GM23338 (cell line): ENCODE data around the gene FRRS1L. TPM values are rescaled to one million over a fixed set of nuclear protein-coding genes. Genes with fewer than 3 reads are reported as not detected.

Experiments used
- ATAC-seq: fragments of 200-7000 bp; cut with Tn5 transposase; 3 replicates; pipeline ENCODE4 v1.9.1; 2020
- DNase-seq: peaks from one replicate; pipeline ENCODE4 v3.0.0-alpha.2; 2015; ENCODE audit warnings: low spot score
- H2AFZ ChIP-seq: fragments of 200-600 bp; sonication (generic); 2 replicates; pipeline ENCODE4 v1.8.0; 2016; ENCODE audit warnings: antibody characterized with exemption, mild to moderate bottlenecking, moderate library complexity
- H3F3A ChIP-seq: fragments of 200-600 bp; sonication (generic); replicated peaks from 2 replicates; pipeline ENCODE4 v1.8.0; 2017; ENCODE audit warnings: antibody characterized with exemption, mixed run types, low read depth
- H3K27ac ChIP-seq: fragments of 200-600 bp; sonication (generic); 2 replicates; pipeline ENCODE4 v1.6.1; 2016; ENCODE audit warnings: low read depth
- H3K27me3 ChIP-seq: fragments of 200-600 bp; sonication (generic); 2 replicates; pipeline ENCODE4 v1.8.0; 2016; ENCODE audit warnings: mild to moderate bottlenecking, mixed run types, moderate library complexity; ENCODE audit not compliant: insufficient read depth
- H3K36me3 ChIP-seq: fragments of 200-600 bp; sonication (generic); 2 replicates; pipeline ENCODE4 v1.8.0; 2016; ENCODE audit warnings: mild to moderate bottlenecking; ENCODE audit not compliant: insufficient read depth
- H3K4me1 ChIP-seq: fragments of 200-600 bp; sonication (generic); 2 replicates; pipeline ENCODE4 v1.8.0; 2016; ENCODE audit warnings: mild to moderate bottlenecking, moderate library complexity; ENCODE audit not compliant: insufficient read depth
- H3K4me2 ChIP-seq: fragments of 200-600 bp; sonication (generic); 2 replicates; pipeline ENCODE4 v1.7.1; 2017; ENCODE audit warnings: mixed run types
- H3K4me3 ChIP-seq: fragments of 200-600 bp; sonication (generic); 2 replicates; pipeline ENCODE4 v1.6.1; 2016; ENCODE audit warnings: mixed run types
- H3K79me2 ChIP-seq: fragments of 200-600 bp; sonication (generic); replicated peaks from 2 replicates; pipeline ENCODE4 v1.8.0; 2017; ENCODE audit warnings: mild to moderate bottlenecking; ENCODE audit not compliant: insufficient read depth
- H3K9me2 ChIP-seq: fragments of 200-600 bp; sonication (generic); 2 replicates; pipeline ENCODE4 v1.8.0; 2017; ENCODE audit not compliant: insufficient read depth
- H4K20me1 ChIP-seq: fragments of 200-600 bp; sonication (generic); replicated peaks from 2 replicates; pipeline ENCODE4 v1.8.0; 2017; ENCODE audit warnings: mild to moderate bottlenecking; ENCODE audit not compliant: insufficient read depth
- H3K27ac Mint-ChIP-seq: 2 replicates; pipeline ENCODE4 v1.8.0; 2020; ENCODE audit warnings: inconsistent platforms, mild to moderate bottlenecking, moderate library complexity, mixed read lengths
- H3K27me3 Mint-ChIP-seq: 3 replicates; pipeline ENCODE4 v1.8.0; 2022; ENCODE audit warnings: low read depth, mild to moderate bottlenecking, moderate library complexity, mixed read lengths, inconsistent platforms; ENCODE audit not compliant: insufficient read depth, poor library complexity
- H3K36me3 Mint-ChIP-seq: 3 replicates; pipeline ENCODE4 v1.8.0; 2021; ENCODE audit warnings: low read depth, mild to moderate bottlenecking, inconsistent platforms, moderate library complexity, mixed read lengths
- H3K4me1 Mint-ChIP-seq: 3 replicates; pipeline ENCODE4 v1.8.0; 2020; ENCODE audit warnings: mild to moderate bottlenecking, inconsistent platforms, mixed read lengths
- H3K4me3 Mint-ChIP-seq: 3 replicates; pipeline ENCODE4 v1.8.0; 2021; ENCODE audit warnings: moderate library complexity, mild to moderate bottlenecking, inconsistent platforms, mixed read lengths
- H3K9me3 Mint-ChIP-seq: 3 replicates; pipeline ENCODE4 v1.8.0; 2020; ENCODE audit warnings: moderate library complexity, mild to moderate bottlenecking, inconsistent platforms, mixed read lengths
- EZH2phosphoT487 ChIP-seq: fragments of 200-600 bp; sonication (generic); IDR thresholded peaks from one replicate; pipeline ENCODE4 v1.8.1; 2018; ENCODE audit warnings: antibody characterized with exemption; ENCODE audit not compliant: unreplicated experiment
- NANOG ChIP-seq: IDR thresholded peaks from 2 replicates; pipeline ENCODE4 v1.6.1; 2016; ENCODE audit warnings: antibody characterized with exemption, borderline replicate concordance
- POLR2AphosphoS5 ChIP-seq: IDR thresholded peaks from 2 replicates; pipeline ENCODE4 v1.6.1; 2016; ENCODE audit warnings: antibody characterized with exemption, low read depth
- STAT1 ChIP-seq: IDR thresholded peaks from one replicate; pipeline ENCODE4 v1.6.1; 2016; ENCODE audit warnings: antibody characterized with exemption; ENCODE audit not compliant: unreplicated experiment
- ZNF114 ChIP-seq: fragments of 250-450 bp; sonication (Bioruptor Pico); IDR thresholded peaks from 2 replicates; pipeline ENCODE4 v1.5.0; 2020; ENCODE audit warnings: mild to moderate bottlenecking, moderate library complexity
- ZNF331 ChIP-seq: fragments of 250-450 bp; sonication (Bioruptor Pico); IDR thresholded peaks from 2 replicates; pipeline ENCODE4 v1.5.0; 2020; ENCODE audit warnings: low read depth, mild to moderate bottlenecking, moderate library complexity
- polyA plus RNA-seq: library from polyadenylated mRNA; unstranded; fragments of >200 nt; fragmentation: Nextera tagmentation; extraction: Ambion mirVana; gene quantifications from 2 replicates; pipeline ENCODE4 v1.2.1, GENCODE V29; 2016
- total RNA-seq: library from RNA; depleted of rRNA; stranded (reverse); fragments of >200 nt; shearing (Covaris generic); gene quantifications from 2 replicates; pipeline ENCODE4 v1.2.3, GENCODE V29; 2014
- TF ChIP-seq, protein P1 (sequence below): fragments of 250-450 bp; sonication (Bioruptor Pico); IDR thresholded peaks from 2 replicates; pipeline ENCODE4 v1.5.0; 2020; ENCODE audit warnings: mild to moderate bottlenecking, moderate library complexity
- TF ChIP-seq, protein P2 (sequence below), 2 experiments: fragments of 200-600 bp in 1 of 2; sonication (generic) in 1 of 2; conservative IDR thresholded peaks; 2 replicates each; pipeline versions ENCODE4 v1.5.1 to v1.6.1; 2016 to 2017; ENCODE audit warnings: antibody characterized with exemption in 2 of 2, low read depth in 2 of 2, mild to moderate bottlenecking in 2 of 2, moderate library complexity in 1 of 2

Gene FRRS1L
- total and polyA plus RNA-seq, 2 experiments from 2014 or later = 0.37 to 1.1 TPM

GRCh38 chr9:109101202-109101595 is 65.8 kb downstream of the FRRS1L start (continued):
- TF ChIP-seq, protein P1, sequence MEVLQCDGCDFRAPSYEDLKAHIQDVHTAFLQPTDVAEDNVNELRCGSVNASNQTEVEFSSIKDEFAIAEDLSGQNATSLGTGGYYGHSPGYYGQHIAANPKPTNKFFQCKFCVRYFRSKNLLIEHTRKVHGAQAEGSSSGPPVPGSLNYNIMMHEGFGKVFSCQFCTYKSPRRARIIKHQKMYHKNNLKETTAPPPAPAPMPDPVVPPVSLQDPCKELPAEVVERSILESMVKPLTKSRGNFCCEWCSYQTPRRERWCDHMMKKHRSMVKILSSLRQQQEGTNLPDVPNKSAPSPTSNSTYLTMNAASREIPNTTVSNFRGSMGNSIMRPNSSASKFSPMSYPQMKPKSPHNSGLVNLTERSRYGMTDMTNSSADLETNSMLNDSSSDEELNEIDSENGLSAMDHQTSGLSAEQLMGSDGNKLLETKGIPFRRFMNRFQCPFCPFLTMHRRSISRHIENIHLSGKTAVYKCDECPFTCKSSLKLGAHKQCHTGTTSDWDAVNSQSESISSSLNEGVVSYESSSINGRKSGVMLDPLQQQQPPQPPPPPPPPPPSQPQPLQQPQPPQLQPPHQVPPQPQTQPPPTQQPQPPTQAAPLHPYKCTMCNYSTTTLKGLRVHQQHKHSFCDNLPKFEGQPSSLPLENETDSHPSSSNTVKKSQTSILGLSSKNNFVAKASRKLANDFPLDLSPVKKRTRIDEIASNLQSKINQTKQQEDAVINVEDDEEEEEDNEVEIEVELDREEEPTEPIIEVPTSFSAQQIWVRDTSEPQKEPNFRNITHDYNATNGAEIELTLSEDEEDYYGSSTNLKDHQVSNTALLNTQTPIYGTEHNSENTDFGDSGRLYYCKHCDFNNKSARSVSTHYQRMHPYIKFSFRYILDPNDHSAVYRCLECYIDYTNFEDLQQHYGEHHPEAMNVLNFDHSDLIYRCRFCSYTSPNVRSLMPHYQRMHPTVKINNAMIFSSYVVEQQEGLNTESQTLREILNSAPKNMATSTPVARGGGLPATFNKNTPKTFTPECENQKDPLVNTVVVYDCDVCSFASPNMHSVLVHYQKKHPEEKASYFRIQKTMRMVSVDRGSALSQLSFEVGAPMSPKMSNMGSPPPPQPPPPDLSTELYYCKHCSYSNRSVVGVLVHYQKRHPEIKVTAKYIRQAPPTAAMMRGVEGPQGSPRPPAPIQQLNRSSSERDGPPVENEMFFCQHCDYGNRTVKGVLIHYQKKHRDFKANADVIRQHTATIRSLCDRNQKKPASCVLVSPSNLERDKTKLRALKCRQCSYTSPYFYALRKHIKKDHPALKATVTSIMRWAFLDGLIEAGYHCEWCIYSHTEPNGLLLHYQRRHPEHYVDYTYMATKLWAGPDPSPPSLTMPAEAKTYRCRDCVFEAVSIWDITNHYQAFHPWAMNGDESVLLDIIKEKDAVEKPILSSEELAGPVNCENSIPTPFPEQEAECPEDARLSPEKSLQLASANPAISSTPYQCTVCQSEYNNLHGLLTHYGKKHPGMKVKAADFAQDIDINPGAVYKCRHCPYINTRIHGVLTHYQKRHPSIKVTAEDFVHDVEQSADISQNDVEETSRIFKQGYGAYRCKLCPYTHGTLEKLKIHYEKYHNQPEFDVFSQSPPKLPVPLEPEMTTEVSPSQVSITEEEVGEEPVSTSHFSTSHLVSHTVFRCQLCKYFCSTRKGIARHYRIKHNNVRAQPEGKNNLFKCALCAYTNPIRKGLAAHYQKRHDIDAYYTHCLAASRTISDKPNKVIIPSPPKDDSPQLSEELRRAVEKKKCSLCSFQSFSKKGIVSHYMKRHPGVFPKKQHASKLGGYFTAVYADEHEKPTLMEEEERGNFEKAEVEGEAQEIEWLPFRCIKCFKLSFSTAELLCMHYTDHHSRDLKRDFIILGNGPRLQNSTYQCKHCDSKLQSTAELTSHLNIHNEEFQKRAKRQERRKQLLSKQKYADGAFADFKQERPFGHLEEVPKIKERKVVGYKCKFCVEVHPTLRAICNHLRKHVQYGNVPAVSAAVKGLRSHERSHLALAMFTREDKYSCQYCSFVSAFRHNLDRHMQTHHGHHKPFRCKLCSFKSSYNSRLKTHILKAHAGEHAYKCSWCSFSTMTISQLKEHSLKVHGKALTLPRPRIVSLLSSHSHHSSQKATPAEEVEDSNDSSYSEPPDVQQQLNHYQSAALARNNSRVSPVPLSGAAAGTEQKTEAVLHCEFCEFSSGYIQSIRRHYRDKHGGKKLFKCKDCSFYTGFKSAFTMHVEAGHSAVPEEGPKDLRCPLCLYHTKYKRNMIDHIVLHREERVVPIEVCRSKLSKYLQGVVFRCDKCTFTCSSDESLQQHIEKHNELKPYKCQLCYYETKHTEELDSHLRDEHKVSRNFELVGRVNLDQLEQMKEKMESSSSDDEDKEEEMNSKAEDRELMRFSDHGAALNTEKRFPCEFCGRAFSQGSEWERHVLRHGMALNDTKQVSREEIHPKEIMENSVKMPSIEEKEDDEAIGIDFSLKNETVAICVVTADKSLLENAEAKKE (CRISPR knock-in tag) = no peak
- no peak for TF ChIP-seq ZNF114 (CRISPR knock-in tag)

DNA sequence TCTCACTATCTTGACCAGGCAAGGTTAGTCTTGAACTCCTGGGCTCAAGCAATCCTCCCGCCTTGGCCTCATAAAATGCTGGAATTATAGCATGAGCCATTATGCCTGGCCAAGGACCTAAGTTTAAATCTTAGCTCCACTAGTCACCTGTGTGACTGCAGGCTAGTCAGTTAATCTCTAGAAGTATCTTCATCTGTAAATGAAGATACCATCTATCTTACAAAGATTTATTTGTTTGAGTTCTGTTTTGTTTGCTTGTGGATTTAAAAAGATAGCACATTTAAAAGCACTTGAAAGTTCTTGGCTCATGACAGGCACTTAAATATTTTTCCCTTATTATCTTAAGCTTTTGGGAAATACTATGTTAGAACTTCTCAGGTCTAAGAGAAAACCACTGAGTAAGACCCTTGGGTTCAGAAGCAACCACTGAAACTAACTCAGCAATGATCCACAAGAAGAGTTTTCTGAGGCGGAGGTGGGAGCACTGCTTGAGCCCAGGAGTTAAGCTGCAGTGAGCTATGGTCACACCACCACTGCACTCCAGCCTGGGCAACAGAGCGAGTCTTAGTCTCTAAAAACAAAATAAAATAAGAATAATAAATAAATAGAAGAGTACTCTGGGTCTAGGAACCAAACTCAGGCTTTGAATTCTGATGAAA is 66.4 kb downstream of the FRRS1L start:
- Histone ChIP-seq H3K4me1 (peaks cover 33% of the 10 kb centered on the region), H3K9me2 (no peaks in the 10 kb centered on the region), H3K27me3 (no peaks in the 10 kb centered on the region), H3K36me3 (peaks cover 7% of the 10 kb centered on the region; the same call in 1 of the 2 replicates), H3K4me3 (no peak overlapping the region), H3K79me2 (peaks cover 100% of the 10 kb centered on the region), H3K4me2 (no peak overlapping the region), H2AFZ (no peak overlapping the region), H4K20me1 (peaks cover 44% of the 10 kb centered on the region), H3F3A (no peaks in the 10 kb centered on the region), H3K27ac (no peak overlapping the region)
- DNase-seq (no peak), ATAC-seq (no peak)
- Mint-ChIP-seq H3K27me3 (no peaks in the 10 kb centered on the region), H3K4me1 (peaks cover 38% of the 10 kb centered on the region), H3K36me3 (peaks cover 29% of the 10 kb centered on the region), H3K9me3 (no peaks in the 10 kb centered on the region), H3K4me3 (no peak overlapping the region), H3K27ac (no peak overlapping the region; the same call in 1 of the 2 replicates)
- TF ChIP-seq STAT1 (no peak), EZH2phosphoT487 (no peak), ZNF331 (CRISPR knock-in tag) (no peak), POLR2AphosphoS5 (no peak), NANOG (no peak)
- TF ChIP-seq, protein P2, sequence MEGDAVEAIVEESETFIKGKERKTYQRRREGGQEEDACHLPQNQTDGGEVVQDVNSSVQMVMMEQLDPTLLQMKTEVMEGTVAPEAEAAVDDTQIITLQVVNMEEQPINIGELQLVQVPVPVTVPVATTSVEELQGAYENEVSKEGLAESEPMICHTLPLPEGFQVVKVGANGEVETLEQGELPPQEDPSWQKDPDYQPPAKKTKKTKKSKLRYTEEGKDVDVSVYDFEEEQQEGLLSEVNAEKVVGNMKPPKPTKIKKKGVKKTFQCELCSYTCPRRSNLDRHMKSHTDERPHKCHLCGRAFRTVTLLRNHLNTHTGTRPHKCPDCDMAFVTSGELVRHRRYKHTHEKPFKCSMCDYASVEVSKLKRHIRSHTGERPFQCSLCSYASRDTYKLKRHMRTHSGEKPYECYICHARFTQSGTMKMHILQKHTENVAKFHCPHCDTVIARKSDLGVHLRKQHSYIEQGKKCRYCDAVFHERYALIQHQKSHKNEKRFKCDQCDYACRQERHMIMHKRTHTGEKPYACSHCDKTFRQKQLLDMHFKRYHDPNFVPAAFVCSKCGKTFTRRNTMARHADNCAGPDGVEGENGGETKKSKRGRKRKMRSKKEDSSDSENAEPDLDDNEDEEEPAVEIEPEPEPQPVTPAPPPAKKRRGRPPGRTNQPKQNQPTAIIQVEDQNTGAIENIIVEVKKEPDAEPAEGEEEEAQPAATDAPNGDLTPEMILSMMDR (conservative IDR thresholded peaks at IDR 0.05; ENCODE audit: low read depth in 2 of 2) = no peak
